H1 (cell line): ENCODE results near the gene PRKAR1B. TPM values are rescaled to one million over a fixed set of nuclear protein-coding genes. Genes with fewer than 3 reads are reported as not detected.

Source experiments
- CREB1 ChIP-seq: IDR thresholded peaks from 2 replicates; pipeline ENCODE4 v1.6.1; 2012; ENCODE audit warnings: inconsistent platforms
- EZH2 ChIP-seq: fragments of 200-600 bp; sonication (generic); IDR thresholded peaks from 2 replicates; pipeline ENCODE4 v1.7.1; 2012; ENCODE audit warnings: low read depth, mild to moderate bottlenecking, moderate library complexity, low read length, inconsistent platforms; ENCODE audit not compliant: severe bottlenecking
- FOSL1 ChIP-seq: IDR thresholded peaks from 2 replicates; pipeline ENCODE4 v1.6.1; 2011; ENCODE audit warnings: mild to moderate bottlenecking, low read depth, low read length, moderate library complexity; ENCODE audit not compliant: insufficient read depth
- JUN ChIP-seq: IDR thresholded peaks from 2 replicates; pipeline ENCODE4 v1.6.1; 2011; ENCODE audit warnings: low read depth, mild to moderate bottlenecking, improper control_type of control experiment, low read length
- KDM4A ChIP-seq: IDR thresholded peaks from one replicate; pipeline ENCODE4 v1.7.1; 2012; ENCODE audit warnings: low read depth, mild to moderate bottlenecking, moderate library complexity, low read length, inconsistent platforms; ENCODE audit not compliant: severe bottlenecking
- MAX ChIP-seq: IDR thresholded peaks from 2 replicates; pipeline ENCODE4 v1.6.1; 2012; ENCODE audit warnings: inconsistent platforms
- NRF1 ChIP-seq: IDR thresholded peaks from 2 replicates; pipeline ENCODE4 v1.6.1; 2011; ENCODE audit warnings: mild to moderate bottlenecking, low read depth, low read length, improper control_type of control experiment
- SRF ChIP-seq: IDR thresholded peaks from 2 replicates; pipeline ENCODE4 v1.6.1; 2011; ENCODE audit warnings: mild to moderate bottlenecking, low read depth, low read length, moderate library complexity
- polyA plus RNA-seq, 7 experiments: library from polyadenylated mRNA; depleted of rRNA in 3 of 7; stranded (reverse) in 5 of 7; unstranded in 2 of 7; fragments of >200 nt in 5 of 7; fragments of 200-250 nt in 2 of 7; gene quantifications; 1 replicate in 5 of 7; 2 replicates in 1 of 7; 4 replicates in 1 of 7; pipeline versions ENCODE4 v1.2.1 to v1.2.3, GENCODE V29; 2011 to 2013; ENCODE audit warnings: missing spikeins in 2 of 7, mixed read lengths in 2 of 7
- total RNA-seq: library from RNA; stranded (reverse); fragmentation: NEBNext Ultra II Directional; extraction: Animal tissue kit (Norgen Biotek cat#: 25700); gene quantifications from 2 replicates; pipeline ENCODE4 v1.2.1, GENCODE V29; 2021

Gene PRKAR1B
- total and polyA plus RNA-seq, 2 of the 8 experiments (the other 6 are each of a cell fraction or from before 2014, with no cell fraction given), result 12.3 to 55.7 TPM

DNA sequence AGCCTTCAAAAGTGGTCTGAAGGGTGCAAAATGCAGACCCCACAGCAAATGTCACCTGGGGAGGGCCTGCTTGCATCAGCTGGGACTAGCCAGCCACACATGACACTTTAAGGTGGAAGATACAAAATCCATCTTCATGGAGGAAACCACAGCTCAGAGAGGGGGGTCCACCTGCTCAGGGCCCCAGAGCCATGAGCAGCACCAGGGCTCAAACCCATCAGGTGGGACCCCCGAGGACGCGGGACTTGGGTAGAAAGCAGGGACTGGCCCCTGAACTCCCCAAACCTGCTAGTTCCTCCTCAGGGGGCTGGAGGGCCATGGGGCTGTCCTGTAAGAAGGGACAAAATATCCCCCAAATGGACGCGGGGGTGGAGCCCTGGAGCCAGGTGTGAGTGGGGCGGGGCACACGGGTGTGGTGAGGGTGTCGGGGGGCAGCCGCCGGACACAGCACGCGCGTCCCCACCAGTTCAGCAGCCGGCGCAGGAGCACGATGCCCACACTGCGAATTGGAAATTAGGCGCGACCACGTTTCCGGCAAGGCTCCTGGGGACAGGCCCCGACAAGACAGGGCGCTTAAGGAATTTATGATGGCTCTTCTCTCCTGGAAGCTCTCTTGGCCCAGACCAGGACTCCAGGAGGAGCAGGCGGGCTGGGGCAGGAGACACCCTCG, 215.5 kb downstream of the PRKAR1B start (continued):
- TF ChIP-seq JUN (no peak), CREB1 (no peak), SRF (no peak), EZH2 (no peak), NRF1 (no peak), MAX (no peak), KDM4A (no peak), FOSL1 (no peak)
- TF ChIP-seq, all 59 proteins: peak for 0
